HCT116 (cell line): ENCODE results near the gene TEX9. TPM values are rescaled to one million over a fixed set of nuclear protein-coding genes. Genes with fewer than 3 reads are reported as not detected.

ENCODE experiments used
- ATAC-seq: fragments of 200-7000 bp; cut with Tn5 transposase; 2 replicates; pipeline ENCODE4 v1.9.1; 2020; ENCODE audit warnings: mild to moderate bottlenecking, moderate library complexity
- BruUV-seq: library from RNA; stranded (reverse); fragments of 400-500 nt; replicated peaks from 2 replicates; lab custom pipeline; 2021; lab: Mats Ljungman, UMichigan
- CTCF ChIA-PET: fragments of 300-600 bp; sonication (Branson Sonifier 250); formaldehyde crosslinking; loops from one replicate; lab custom pipeline; 2021; ENCODE audit warnings: antibody characterized with exemption; lab: Charles Lee
- POLR2A ChIA-PET: fragments of 300-600, 350-600 bp; sonication (Branson Sonifier 250); formaldehyde crosslinking; loops from one replicate; lab custom pipeline; 2021; ENCODE audit warnings: antibody characterized with exemption; lab: Charles Lee
- RAD21 ChIA-PET, 2 experiments: fragments of 300-600 bp; sonication (Branson Sonifier 250); formaldehyde crosslinking; loops; one replicate each; lab custom pipeline; 2023; ENCODE audit warnings: low total read pairs in 2 of 2; ENCODE audit not compliant: uncharacterized antibody in 2 of 2, unreplicated experiment in 2 of 2, low non-redundant PET in 1 of 2; lab: Charles Lee
- DNase-seq: peaks from one replicate; pipeline ENCODE4 v3.0.0-alpha.2; 2010; ENCODE audit warnings: low read depth, low spot score
- H2AFZ ChIP-seq: fragments of 200-600 bp; shearing (Covaris generic), sonication (generic); 2 replicates; pipeline ENCODE4 v1.6.1; 2017; ENCODE audit warnings: low read depth, mixed run types, mixed read lengths, antibody characterized with exemption, low read length; ENCODE audit not compliant: poor library complexity, severe bottlenecking
- H3K27ac ChIP-seq: 2 replicates; pipeline ENCODE4 v1.5.1; 2012; ENCODE audit warnings: low read depth, low read length
- H3K27me3 ChIP-seq: fragments of 200-600 bp; sonication (generic); 2 replicates; pipeline ENCODE4 v1.6.1; 2016; ENCODE audit warnings: mixed run types, low read length, mixed read lengths; ENCODE audit not compliant: insufficient read depth
- H3K36me3 ChIP-seq, 2 experiments: fragments of 200-500 bp in 1 of 2; fragments of 200-600 bp in 1 of 2; sonication (Bioruptor generic) in 1 of 2; sonication (generic) in 1 of 2; 2 replicates each; pipeline versions ENCODE4 v1.5.1 to v1.6.1; 2014 to 2016; ENCODE audit warnings: low read length in 2 of 2, inconsistent platforms in 1 of 2, mixed read lengths in 1 of 2, mixed run types in 1 of 2; ENCODE audit not compliant: insufficient read depth in 2 of 2, control insufficient read depth in 1 of 2
- H3K4me1 ChIP-seq, 2 experiments: fragments of 200-600 bp in 1 of 2; sonication (generic) in 1 of 2; 2 replicates each; pipeline versions ENCODE4 v1.5.1 to v1.6.1; 2012 to 2017; ENCODE audit warnings: low read length in 2 of 2, inconsistent platforms in 1 of 2, mild to moderate bottlenecking in 1 of 2, mixed read lengths in 1 of 2, mixed run types in 1 of 2, moderate library complexity in 1 of 2; ENCODE audit not compliant: insufficient read depth in 2 of 2, control insufficient read depth in 1 of 2
- H3K4me2 ChIP-seq: fragments of 200-600 bp; sonication (generic); 2 replicates; pipeline ENCODE4 v1.6.1; 2017; ENCODE audit warnings: mixed run types, low read length, mixed read lengths
- H3K4me3 ChIP-seq, 2 experiments: fragments of 200-600 bp in 1 of 2; sonication (generic) in 1 of 2; replicated peaks in 1 of 2; 2 replicates each; pipeline ENCODE4 v1.5.1; 2011 to 2016; ENCODE audit warnings: low read length in 2 of 2, control low read depth in 1 of 2, low read depth in 1 of 2, mild to moderate bottlenecking in 1 of 2, mixed read lengths in 1 of 2, mixed run types in 1 of 2
- H3K79me2 ChIP-seq: fragments of 200-600 bp; sonication (generic); 2 replicates; pipeline ENCODE4 v1.6.1; 2017; ENCODE audit warnings: mild to moderate bottlenecking, mixed run types, low read length, moderate library complexity, mixed read lengths; ENCODE audit not compliant: insufficient read depth
- H3K9ac ChIP-seq: fragments of 200-600 bp; sonication (generic); 2 replicates; pipeline ENCODE4 v1.6.1; 2016; ENCODE audit warnings: low read length, mixed read lengths
- H3K9me2 ChIP-seq: fragments of 200-600 bp; sonication (generic), shearing (Covaris generic); 2 replicates; pipeline ENCODE4 v1.6.1; 2017; ENCODE audit warnings: mixed run types, mild to moderate bottlenecking, moderate library complexity; ENCODE audit not compliant: insufficient read depth
- H3K9me3 ChIP-seq, 2 experiments: fragments of 200-500 bp in 1 of 2; fragments of 200-600 bp in 1 of 2; sonication (Bioruptor generic) in 1 of 2; sonication (generic) in 1 of 2; 2 replicates each; pipeline ENCODE4 v1.6.1; 2014 to 2017; ENCODE audit warnings: low read length in 2 of 2, mixed read lengths in 2 of 2, inconsistent platforms in 1 of 2, low read depth in 1 of 2, mild to moderate bottlenecking in 1 of 2, mixed run types in 1 of 2, moderate library complexity in 1 of 2; ENCODE audit not compliant: control insufficient read depth in 1 of 2, insufficient read depth in 1 of 2
- H4K20me1 ChIP-seq: fragments of 200-600 bp; sonication (generic), shearing (Covaris generic); 2 replicates; pipeline ENCODE4 v1.6.1; 2017; ENCODE audit warnings: mixed run types, mild to moderate bottlenecking, moderate library complexity; ENCODE audit not compliant: insufficient read depth
- CEBPB ChIP-seq: IDR thresholded peaks from 2 replicates; pipeline ENCODE4 v1.6.1; 2012; ENCODE audit warnings: low read depth
- CTCF ChIP-seq, 3 experiments: fragments of 200-600 bp in 1 of 3; sonication (generic) in 1 of 3; IDR thresholded peaks in 2 of 3; conservative IDR thresholded peaks in 1 of 3; 2 replicates each; pipeline ENCODE4 v1.5.1; 2012 to 2017; ENCODE audit warnings: low read depth in 2 of 3, low read length in 2 of 3, antibody characterized with exemption in 1 of 3, borderline replicate concordance in 1 of 3, control low read depth in 1 of 3, mild to moderate bottlenecking in 1 of 3, mixed read lengths in 1 of 3, mixed run types in 1 of 3, moderate library complexity in 1 of 3; ENCODE audit not compliant: insufficient read depth in 1 of 3
- EGR1 ChIP-seq: IDR thresholded peaks from 2 replicates; pipeline ENCODE4 v1.6.1; 2012; ENCODE audit warnings: low read depth
- EZH2 ChIP-seq: fragments of 200-600 bp; sonication (generic); IDR thresholded peaks from 2 replicates; pipeline ENCODE4 v1.6.1; 2017; ENCODE audit warnings: antibody characterized with exemption, mixed run types
- EZH2phosphoT487 ChIP-seq: fragments of 200-600 bp; IDR thresholded peaks from 2 replicates; pipeline ENCODE4 v1.6.1; 2018; ENCODE audit warnings: antibody characterized with exemption, borderline replicate concordance
- FOSL1 ChIP-seq: IDR thresholded peaks from 2 replicates; pipeline ENCODE4 v1.6.1; 2012; ENCODE audit warnings: low read depth
- JUND ChIP-seq: IDR thresholded peaks from 2 replicates; pipeline ENCODE4 v1.6.1; 2012
- MAX ChIP-seq: IDR thresholded peaks from 2 replicates; pipeline ENCODE4 v1.6.1; 2012
- POLR2A ChIP-seq: IDR thresholded peaks from 2 replicates; pipeline ENCODE4 v1.7.0; 2011; ENCODE audit warnings: borderline replicate concordance; ENCODE audit not compliant: insufficient read depth, insufficient read length; ENCODE audit errors: extremely low read depth
- RAD21 ChIP-seq: IDR thresholded peaks from 2 replicates; pipeline ENCODE4 v1.6.1; 2012; ENCODE audit warnings: low read depth, mild to moderate bottlenecking
- SIN3A ChIP-seq: IDR thresholded peaks from 2 replicates; pipeline ENCODE4 v1.6.1; 2012; ENCODE audit warnings: low read depth
- SP1 ChIP-seq: IDR thresholded peaks from 2 replicates; pipeline ENCODE4 v1.6.1; 2012; ENCODE audit warnings: low read depth
- SRF ChIP-seq: IDR thresholded peaks from 2 replicates; pipeline ENCODE4 v1.6.1; 2012; ENCODE audit warnings: low read depth
- TCF7L2 ChIP-seq: IDR thresholded peaks from 2 replicates; pipeline ENCODE4 v1.7.0; 2011; ENCODE audit warnings: borderline replicate concordance, inconsistent platforms; ENCODE audit not compliant: insufficient read depth, insufficient read length; ENCODE audit errors: extremely low read depth
- intact Hi-C: fragments of 100-400 bp; cut with micrococcal nuclease; formaldehyde crosslinking; loops from 2 replicates; pipeline ENCODE4 v1.10.0; 2022
- total RNA-seq: library from RNA; stranded (reverse); gene quantifications from one replicate; pipeline ENCODE4 v1.2.1, GENCODE V29; 2021; ENCODE audit not compliant: unreplicated experiment

Gene TEX9
- total RNA-seq, 1 experiment from 2014 or later: 5.2 TPM

DNA sequence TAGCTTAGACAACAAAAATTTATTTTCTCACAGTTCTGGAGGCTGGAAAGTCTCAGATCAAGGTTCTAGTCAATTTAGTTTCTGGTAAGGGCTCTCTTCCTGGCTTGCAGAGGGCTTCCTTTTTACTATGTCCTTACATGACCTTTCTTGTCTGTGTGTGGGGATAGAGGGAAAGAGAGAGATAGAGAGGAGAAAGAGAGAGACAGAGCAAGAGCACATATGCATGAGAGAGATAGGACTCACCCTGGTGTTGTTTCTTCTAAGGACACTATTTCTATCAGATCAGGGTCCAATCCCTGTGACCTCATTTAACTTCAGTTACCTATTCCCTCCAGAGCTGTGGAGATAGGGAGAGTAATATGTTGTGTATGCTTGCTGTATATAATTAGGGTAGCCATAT is 44.9 kb upstream of the TEX9 start:
- H3K79me2 ChIP-seq: no peaks in the 10 kb centered on the region
- no peak overlapping the region for H2AFZ ChIP-seq
- H3K9me2 ChIP-seq: no peaks in the 10 kb centered on the region
- H3K9ac ChIP-seq: no peak overlapping the region
- no peaks in the 10 kb centered on the region for H3K27me3 ChIP-seq
- POLR2A ChIA-PET: no interaction called here
- ATAC-seq: no peak
- TF ChIP-seq POLR2A (no peak), RAD21 (no peak), EZH2phosphoT487 (no peak), SP1 (no peak), EZH2 (no peak), FOSL1 (no peak), SIN3A (no peak), JUND (no peak), MAX (no peak), SRF (no peak), CEBPB (no peak)
- TF ChIP-seq, all 23 proteins: peak for 0
- ChIA-PET CTCF (no interaction called here), RAD21 (no interaction called here)
- no TSS peak for BruUV-seq
- Histone ChIP-seq H3K4me1 (0 out of 4 replicates have a peak, but pooled peaks cover 0 to 6% of the 10 kb centered on the region in 2 experiments), H3K4me3 (no peak overlapping the region), H3K9me3 (no peaks in the 10 kb centered on the region), H3K4me2 (no peak overlapping the region), H4K20me1 (no peaks in the 10 kb centered on the region), H3K27ac (no peak overlapping the region), H3K36me3 (no peaks in the 10 kb centered on the region)
- no peak for DNase-seq
- intact Hi-C loops: no loop called here

DNA sequence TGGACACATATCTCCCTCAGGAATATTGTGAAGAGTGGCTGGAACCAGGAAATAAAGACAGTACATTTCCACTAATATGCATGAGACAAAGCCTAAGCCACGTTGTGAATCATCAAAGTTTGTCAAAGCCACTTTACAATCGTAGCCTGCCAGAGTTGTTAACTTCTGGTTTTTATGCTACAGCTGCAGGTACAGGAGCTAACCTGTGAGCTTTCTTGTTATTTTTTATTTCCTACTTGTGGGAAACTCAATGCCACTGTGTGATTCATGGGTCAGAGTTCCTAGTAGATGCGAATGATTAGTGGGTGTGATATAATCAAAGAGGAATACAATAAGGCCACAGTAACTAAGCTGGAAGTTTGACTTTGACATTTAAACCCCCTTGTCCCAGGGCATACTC is 44.4 kb upstream of the TEX9 start:
- ChIA-PET CTCF (no interaction called here), POLR2A (no interaction called here), RAD21 (no interaction called here)
- Histone ChIP-seq H3K4me3 (no peak overlapping the region), H3K27ac (no peak overlapping the region), H3K9ac (no peak overlapping the region), H3K36me3 (no peaks in the 10 kb centered on the region), H2AFZ (no peak overlapping the region), H3K4me2 (no peak overlapping the region), H4K20me1 (no peaks in the 10 kb centered on the region), H3K9me3 (no peaks in the 10 kb centered on the region), H3K27me3 (no peaks in the 10 kb centered on the region), H3K4me1 (0 out of 4 replicates have a peak, but pooled peaks cover 0 to 6% of the 10 kb centered on the region in 2 experiments), H3K9me2 (no peaks in the 10 kb centered on the region), H3K79me2 (no peaks in the 10 kb centered on the region)
- ATAC-seq: no peak
- no peak for TF ChIP-seq TCF7L2
- TF ChIP-seq EGR1: no peak
- no peak for TF ChIP-seq CTCF (IDR thresholded peaks at IDR 0.05 in 2 of 3, conservative IDR thresholded peaks at IDR 0.05 in 1 of 3; ENCODE audit: borderline replicate concordance in 1 of 3, insufficient read depth in 1 of 3, low read depth in 2 of 3, low read length in 2 of 3)
- intact Hi-C loops: no loop called here
- no peak for DNase-seq
- BruUV-seq: no TSS peak
